GM21526 (cell line): Measurements from ENCODE around the gene EN1.

ENCODE experiments used
- ATAC-seq: cut with Tn5 transposase; IDR thresholded peaks from one replicate; pipeline ENCODE4 v1.9.1; 2021; ENCODE audit warnings: moderate library complexity; ENCODE audit not compliant: unreplicated experiment, low FRiP score

Gene EN1

DNA sequence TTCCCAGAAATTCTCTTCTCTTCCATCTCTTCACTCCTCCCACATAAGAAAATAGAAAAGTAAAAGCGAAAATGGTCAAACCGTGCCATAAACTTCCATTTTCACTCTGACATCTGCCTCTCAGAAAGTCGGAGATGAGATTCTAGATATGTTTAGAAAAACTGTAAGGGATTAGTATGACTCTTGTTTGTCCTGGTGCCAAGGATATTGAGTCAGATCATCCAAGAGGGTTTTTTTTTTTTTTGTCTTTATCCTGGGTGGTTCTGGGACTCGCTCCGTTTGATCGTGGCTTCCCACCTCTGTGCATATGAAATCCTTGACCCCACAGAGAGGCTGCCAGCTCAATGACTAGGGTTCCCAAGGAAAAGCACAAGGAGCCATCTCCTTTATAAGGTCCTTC lies 17.3 kb downstream of the EN1 start:
- no peak for ATAC-seq

DNA sequence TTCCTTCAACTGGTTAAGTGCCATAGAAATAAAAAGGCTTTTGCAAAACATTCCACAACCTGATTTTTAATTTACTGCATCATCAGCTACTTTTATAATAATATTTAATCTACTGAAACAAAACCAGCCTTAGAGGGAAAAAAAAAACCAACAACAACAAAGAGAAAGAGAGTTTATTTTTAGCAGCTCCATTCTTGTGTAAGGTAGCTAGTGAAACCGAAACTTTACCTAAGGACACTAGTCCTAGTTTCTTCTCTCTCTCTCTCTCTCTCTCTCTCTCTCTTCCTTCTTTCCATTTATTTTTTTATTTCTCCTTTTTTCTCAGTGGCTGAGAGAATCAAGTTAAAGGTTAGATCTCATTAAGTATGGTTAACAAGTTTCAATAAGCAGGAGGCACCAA lies 21.4 kb downstream of the EN1 start:
- no peak for ATAC-seq

GRCh38 chr2:118823633-118824032 lies 23.8 kb downstream of the EN1 start:
- no peak for ATAC-seq

GRCh38 chr2:118822572-118822971 lies 24.9 kb downstream of the EN1 start:
- no peak for ATAC-seq

DNA sequence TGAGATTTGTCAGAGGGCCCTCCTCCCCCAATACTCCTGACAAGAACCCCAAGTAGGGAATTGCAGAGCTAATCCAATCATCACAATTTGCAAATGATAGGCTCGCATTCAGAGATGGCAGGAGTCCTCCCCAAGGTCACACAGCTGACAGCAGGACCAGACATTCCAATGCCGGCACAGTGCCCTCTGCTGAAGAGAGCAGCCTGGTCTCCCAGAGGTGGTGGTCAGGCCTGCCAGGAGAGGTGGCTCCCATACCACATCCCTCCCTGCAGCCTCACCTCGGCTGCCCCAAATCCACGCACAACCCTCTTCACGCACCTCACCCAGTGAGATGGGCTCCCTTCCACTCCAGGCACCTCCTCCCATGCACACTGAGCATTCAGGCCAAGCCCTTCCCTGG lies 25.4 kb downstream of the EN1 start:
- ATAC-seq: no peak

- ATAC-seq: no peak
Observed at GRCh38 chr2:118817469-118817868, 30.0 kb downstream of the EN1 start.

DNA sequence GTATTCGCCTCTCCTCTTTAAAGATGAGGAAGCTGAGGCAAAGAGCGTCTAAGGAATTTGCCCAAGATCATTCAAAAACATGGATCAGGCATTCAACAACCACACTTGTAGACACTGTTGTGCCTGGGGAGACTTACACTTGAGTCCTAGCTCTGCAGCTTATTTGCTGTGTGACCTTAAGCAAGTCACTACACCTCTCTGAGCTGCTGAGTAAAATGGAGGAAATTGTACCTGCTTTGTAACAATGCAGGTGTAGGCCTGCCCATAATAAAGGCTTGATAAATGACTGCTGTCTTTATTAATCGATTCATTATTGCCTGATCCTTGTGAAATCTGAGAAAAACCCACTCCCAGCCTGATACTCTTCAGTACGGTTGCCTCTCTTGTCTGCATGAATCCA lies 30.8 kb downstream of the EN1 start:
- no peak for ATAC-seq

GRCh38 chr2:118815731-118816130 lies 31.7 kb downstream of the EN1 start:
- ATAC-seq: no peak

- ATAC-seq: no peak
Observed at GRCh38 chr2:118815314-118815713, 32.1 kb downstream of the EN1 start.

DNA sequence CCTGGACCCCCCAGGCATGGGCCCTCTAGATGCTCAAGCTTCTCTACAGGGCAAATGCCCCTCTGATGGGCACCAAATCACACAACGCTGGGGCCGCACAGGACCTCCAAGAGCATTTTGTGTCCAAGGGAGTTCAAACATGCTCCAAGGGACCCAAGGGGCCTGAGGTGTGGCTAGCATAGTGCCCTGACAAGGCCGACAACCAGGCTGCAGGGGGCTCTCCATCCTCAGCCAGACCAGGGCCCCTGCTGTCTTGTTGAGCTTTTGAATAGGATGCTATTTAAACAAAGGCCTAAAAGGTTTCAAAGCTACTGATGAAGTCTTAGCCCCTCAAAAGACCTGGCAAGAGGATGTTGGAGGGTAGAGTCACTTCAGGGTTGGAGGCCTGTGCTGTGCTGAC lies 33.1 kb downstream of the EN1 start:
- ATAC-seq: no peak

DNA sequence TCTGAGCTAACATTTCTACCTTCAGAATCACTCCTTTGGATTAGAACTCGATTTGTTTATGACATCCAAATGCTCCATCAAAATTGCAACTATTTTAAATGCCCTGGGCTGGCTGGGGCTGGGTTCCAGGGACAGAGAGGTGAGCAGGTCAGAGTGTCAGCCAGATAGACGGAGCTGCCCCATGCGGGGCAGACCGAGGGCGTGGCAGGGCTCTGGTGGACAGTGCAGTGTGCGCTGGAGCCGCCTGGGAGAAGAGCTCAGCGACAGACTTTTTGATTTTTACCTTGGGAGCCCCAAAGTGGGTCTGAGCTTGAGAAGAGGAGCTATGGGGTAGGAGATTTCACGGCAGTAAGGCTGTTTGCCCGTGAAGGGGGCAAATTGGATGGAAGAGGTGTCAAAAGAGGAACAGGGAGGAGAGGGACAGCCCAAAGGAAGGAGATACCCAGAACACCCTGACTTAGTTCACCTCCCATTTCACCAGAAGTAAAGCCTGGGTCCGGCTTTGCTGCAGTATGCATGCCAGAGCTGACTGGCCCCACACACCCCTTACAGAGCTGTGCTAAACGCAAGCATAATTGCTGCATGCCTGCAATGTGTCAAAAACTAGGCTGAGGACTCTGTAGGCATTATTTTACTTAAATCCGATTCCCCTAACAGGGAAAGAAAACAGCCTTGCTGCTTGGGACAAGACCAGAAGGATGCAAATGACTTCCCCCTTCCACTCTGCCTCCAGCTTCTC lies 33.7 kb downstream of the EN1 start:
- ATAC-seq: no peak

GRCh38 chr2:118813111-118813510 lies 34.3 kb downstream of the EN1 start:
- no peak for ATAC-seq

DNA sequence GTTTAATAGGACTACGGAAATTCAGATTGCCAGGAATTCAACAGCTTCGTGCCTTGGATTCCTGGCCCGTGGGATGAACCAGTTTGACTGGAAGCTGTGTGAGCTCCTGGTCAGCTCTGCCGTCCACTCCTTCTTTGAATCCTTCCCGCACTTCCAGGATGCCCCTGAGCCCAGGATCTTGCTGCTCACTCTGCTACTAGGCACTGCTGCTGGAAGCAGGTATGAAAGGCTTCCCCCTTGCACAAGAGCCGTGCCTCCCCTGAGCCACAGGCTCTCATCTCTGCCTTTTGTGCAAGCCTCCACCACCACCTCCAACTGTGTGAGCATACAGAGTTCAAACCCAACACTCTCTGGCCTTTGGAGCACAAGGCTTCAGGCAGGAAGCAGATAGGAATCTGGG lies 34.9 kb downstream of the EN1 start:
- no peak for ATAC-seq

DNA sequence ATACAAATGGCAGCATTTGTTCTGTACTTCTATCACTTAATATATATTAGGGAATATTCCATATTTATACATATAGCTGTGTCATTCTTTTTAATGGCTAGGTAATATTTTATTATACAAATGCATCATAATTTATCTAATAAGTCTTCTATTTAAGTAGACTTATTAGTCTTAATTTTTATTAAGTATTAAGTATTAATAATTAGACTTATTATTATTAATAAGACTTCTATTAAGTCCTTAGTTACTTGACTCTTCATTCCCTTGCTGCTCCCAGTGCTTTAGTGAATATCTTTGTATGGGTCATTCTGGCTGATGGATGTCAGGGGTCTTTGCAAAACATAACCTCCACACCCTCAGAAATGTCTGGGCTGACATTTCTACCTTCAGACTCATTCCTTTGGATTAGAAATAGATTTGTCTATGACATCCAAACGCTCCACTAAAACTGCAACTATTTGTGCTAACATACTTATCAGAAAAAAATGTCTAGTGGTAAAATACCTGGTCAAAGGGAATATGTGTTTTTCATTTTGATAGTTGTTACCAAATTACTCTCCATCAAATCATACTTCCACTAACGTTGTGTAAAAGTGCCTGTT lies 35.8 kb downstream of the EN1 start:
- no peak for ATAC-seq

DNA sequence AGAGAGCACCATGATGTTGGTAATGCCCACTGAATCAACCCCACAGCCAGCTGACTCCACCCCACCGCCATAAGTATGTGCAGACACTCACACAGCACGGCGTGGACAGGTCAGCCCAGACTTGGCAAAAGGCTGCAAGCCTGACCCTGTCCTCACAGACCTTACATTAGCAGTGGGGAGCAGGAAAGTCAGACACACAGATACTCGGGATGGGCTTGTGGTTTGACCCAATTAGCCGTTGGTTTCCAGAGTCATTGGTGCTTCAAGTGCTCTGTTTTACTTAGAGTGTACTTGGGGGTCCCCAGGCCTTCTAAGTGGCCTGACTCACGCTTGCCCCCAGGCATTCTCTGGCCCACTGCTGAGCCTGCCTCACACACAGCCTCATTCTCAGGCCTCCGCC lies 36.7 kb downstream of the EN1 start:
- ATAC-seq: no peak

DNA sequence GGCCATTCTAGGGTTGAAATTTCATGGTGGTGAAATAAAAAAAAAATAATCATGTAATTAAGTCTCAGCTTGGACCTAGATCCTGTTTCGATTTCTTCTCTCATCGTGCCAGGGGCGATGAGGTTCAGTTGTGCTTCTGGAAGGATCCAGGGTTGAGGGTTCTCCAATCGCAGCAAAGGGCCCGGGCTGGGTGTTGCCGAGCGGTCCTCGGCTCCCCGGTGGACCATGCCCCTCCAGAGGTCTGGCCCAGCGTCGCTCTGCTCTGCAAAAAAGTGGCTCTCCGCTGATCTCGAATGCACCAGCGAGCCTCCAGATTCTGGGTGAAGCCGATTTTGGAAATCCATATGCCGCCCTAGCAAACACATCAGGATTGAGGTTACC lies 39.0 kb downstream of the EN1 start:
- ATAC-seq: no peak

- no peak for ATAC-seq
Observed at GRCh38 chr2:118807668-118808428, 39.6 kb downstream of the EN1 start.

GRCh38 chr2:118806797-118807667 lies 40.4 kb downstream of the EN1 start:
- no peak for ATAC-seq

DNA sequence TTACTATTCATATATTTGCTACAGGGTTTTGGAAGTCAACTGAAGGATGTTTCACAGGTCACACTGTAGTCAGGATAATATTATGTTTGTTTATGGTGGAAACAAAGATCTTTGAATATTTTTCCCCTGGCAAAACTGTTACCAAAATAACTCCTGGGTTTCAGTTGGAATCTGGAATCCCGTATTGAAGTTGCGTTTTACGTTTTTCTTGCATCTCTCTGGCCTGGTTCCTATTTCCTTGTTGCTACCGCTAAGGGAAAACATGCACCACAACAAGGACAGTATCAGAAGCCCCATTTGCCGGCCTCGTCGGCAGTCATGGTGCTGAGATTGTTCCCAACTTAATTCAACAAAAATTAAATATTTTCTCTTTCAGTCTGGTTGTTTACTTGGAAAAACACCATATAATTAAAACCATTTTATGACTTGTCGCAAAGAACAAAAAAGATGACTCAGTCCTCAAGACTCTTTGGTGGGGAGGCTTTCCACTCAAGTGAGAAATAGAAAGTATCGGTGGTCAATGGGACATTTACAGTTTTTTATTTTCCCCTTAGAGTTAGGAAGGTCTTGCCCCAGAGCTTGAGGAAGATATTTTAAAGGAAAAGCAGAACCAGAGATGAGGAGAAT lies 42.3 kb downstream of the EN1 start:
- no peak for ATAC-seq

GRCh38 chr2:118803012-118803411 lies 44.4 kb downstream of the EN1 start:
- ATAC-seq: no peak
